GM19099 (cell line): ENCODE results near the gene ASB9.

Experiments used
- POLR2A ChIP-seq: IDR thresholded peaks from 3 replicates; pipeline ENCODE4 v1.6.1; 2011; ENCODE audit warnings: low read depth; ENCODE audit not compliant: insufficient read length; ENCODE audit errors: extremely low read depth

ASB9 gene

DNA sequence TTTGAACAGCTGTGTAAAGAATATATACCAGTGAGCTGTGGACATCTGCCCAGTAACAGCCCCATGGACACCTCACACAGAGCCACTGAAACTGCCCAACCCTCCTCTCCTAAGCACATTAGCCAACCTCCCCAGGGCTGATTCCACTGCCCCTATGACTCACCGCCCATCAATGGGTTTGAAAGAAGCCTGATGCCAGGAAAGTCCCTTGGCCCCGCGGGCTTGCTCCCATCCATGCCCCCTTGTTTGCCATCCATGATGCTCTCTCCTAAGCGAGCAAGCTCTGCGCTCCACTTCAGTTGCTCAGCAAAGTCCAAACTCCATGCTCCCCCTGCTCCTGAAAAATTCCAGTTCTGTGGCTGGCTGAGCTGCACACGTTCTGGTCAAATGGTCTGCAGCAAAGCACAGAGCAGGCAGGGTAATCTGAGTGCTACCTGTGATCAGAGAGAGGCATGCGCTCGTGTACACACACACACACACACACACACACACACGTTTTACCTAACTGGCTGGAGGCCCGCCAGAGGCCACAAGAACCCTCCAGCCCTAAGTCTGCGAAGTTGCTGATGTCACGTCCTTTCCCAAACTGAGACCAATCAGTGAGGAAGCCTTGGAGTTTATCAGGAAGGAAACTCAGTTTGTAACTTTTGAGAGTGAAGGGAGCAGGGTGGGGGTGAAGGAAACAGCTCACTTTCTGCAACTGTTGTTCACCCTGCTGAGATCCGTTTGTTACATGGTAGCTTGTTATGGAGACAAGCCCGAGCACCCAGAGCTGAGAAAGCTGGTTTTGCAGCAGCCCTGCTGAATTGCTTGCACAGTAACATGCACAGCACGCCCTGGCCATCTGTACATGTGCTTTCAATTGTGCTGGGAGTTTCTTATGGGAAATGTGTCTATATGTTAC is at the start of gene ASB9:
ASB9 (minus strand) TSS at position 466 of the 904 bp plus-strand sequence; CDS start at position 257, 209 bp downstream.
- TF ChIP-seq POLR2A: no peak

GRCh38 chrX:15319075-15319474 is 49.2 kb upstream of the ASB9 start:
- no peak for TF ChIP-seq POLR2A

DNA sequence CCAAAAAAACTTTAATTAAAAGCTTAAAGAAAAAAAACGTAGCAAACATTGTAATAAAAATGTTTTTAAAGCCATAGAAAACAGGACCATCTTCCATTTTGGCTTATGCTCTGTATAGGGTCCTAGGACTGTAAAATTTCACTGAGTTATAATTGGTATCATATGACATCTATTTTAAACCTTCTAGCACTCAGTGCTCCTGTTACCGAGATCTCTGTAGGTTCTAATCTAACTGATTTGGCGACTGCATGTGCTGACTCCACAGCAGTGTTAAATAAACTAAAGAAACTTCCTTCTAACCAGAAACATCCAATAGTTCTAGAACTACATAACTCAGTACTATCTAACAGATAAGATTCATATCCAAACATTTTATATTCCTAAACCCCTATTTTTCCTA is 45.6 kb upstream of the ASB9 start, which contains the start of gene ASB11:
ASB11 (minus strand) TSS at position 132 of the 400 bp plus-strand sequence; CDS start at position 97, 35 bp downstream.
- TF ChIP-seq POLR2A: no peak

DNA sequence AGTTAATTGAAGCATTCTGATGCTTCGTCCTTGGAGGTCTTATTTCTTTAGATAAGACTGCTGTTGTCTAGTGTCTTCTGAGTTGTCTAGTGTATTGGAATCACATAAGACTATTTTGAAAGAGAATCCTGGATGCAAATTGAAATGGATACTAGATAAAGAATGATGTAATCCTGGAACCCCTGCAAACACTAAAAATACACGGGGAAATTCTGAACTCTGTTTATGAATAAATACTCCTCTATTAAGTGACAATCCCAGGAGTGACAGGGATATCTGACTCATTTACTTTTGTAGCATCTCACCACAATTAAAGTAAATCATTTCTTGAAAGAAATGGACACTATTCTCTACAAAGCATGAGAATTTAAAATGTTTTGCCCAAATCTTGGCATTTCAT is 44.6 kb upstream of the ASB9 start:
- no peak for TF ChIP-seq POLR2A

GRCh38 chrX:15311119-15311518 is 41.2 kb upstream of the ASB9 start:
- no peak for TF ChIP-seq POLR2A

GRCh38 chrX:15310117-15310516 is 40.2 kb upstream of the ASB9 start:
- no peak for TF ChIP-seq POLR2A

GRCh38 chrX:15301924-15302323 is 32.0 kb upstream of the ASB9 start:
- no peak for TF ChIP-seq POLR2A

GRCh38 chrX:15299941-15300851 is 30.3 kb upstream of the ASB9 start:
- no peak for TF ChIP-seq POLR2A

DNA sequence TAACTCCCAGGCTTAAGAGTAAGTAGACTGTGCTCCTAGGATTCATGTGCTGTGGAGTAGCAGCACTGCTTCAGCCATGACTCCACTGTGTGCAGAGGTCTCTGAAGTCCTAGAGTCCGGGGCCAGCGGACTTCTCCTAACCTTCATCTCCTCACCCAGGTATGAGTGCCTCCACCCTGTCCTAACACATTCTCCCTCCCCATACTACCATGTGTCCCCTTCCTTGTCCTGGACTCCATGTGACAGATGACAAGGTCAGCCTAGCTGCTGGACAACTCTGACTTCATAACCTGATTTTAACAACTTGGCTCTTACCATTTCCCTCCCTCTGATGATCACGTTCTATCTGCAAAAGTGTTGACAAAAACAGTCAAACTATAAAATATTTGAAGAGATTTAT is 28.9 kb upstream of the ASB9 start:
- no peak for TF ChIP-seq POLR2A

- no peak for TF ChIP-seq POLR2A
Measured at GRCh38 chrX:15298201-15298600, 28.3 kb upstream of the ASB9 start.

DNA sequence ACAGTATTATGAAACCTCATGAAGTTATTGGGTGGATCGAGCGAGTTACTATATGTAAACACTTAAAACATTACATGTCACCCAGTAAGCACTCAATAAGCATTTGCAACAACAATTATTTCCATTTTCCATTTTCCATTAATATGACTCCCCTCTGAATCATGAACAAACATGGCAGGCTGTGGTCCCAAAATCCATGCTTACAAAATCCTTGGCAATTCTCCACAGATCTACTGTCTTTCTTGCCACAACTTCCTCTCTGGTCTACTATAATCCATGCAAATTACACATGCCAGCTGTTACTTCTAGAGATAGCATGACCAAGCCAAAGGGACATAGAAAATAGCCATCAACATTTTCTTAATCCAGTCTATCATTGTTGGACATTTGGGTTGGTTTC is 23.6 kb upstream of the ASB9 start:
- no peak for TF ChIP-seq POLR2A

- TF ChIP-seq POLR2A: no peak
Measured at GRCh38 chrX:15292861-15293260, 23.0 kb upstream of the ASB9 start.

DNA sequence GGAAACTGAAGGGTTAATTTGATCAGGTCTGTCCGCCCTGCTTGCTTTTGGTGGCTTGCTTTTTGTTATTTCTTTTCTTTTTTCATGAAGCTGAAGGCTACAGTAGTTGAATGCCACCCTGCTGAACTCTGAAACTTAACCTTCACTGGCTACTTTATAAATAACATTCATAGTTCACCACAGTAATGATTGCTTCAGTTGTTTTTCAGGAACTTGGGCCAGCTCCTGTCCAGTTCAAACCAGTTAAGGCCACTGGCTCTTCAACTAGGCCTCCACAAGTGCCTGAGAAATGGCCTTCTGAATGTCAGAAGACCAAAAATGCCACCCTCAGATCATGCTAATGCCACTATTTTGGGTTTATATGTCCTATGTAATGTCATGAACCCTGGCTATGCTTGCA is 7.7 kb upstream of the ASB9 start:
- no peak for TF ChIP-seq POLR2A

- no peak for TF ChIP-seq POLR2A
Measured at GRCh38 chrX:15274946-15275345, 5.1 kb upstream of the ASB9 start.

- TF ChIP-seq POLR2A: no peak
Measured at GRCh38 chrX:15271757-15272156, 1.9 kb upstream of the ASB9 start.
